NCI-H2107 treated with DMSO at 0.1 percent for 48 hours (cell line): ENCODE results near the gene UQCC5.
"Not testable (repeated sequence)": the region's sequence is repeated elsewhere in the genome, so short reads cannot be mapped to it uniquely, and the experiment has no call there.

ENCODE experiments used
- DNase-seq: peaks from one replicate; lab custom pipeline; 2025; ENCODE audit not compliant: unreplicated experiment; lab: John Stamatoyannopoulos, UW

UQCC5 gene

GRCh38 chr3:52521881-52522650, 14.3 kb upstream of the UQCC5 start:
- DNase-seq = no peak

- no peak for DNase-seq
These were observed 13.7 kb upstream of the UQCC5 start for GRCh38 chr3:52522651-52523251.

GRCh38 chr3:52523386-52524257, 12.8 kb upstream of the UQCC5 start:
- no peak for DNase-seq

GRCh38 chr3:52524258-52524751, 12.1 kb upstream of the UQCC5 start:
- DNase-seq = no peak

GRCh38 chr3:52524752-52525679, 11.4 kb upstream of the UQCC5 start:
- no peak for DNase-seq

GRCh38 chr3:52525680-52526561, 10.5 kb upstream of the UQCC5 start:
- DNase-seq = no peak

- not testable (repeated sequence) for DNase-seq
These were observed 9.8 kb upstream of the UQCC5 start for GRCh38 chr3:52526671-52527038.

- no peak for DNase-seq
These were observed 9.2 kb upstream of the UQCC5 start for GRCh38 chr3:52527039-52527731.

- no peak for DNase-seq
These were observed 8.4 kb upstream of the UQCC5 start for GRCh38 chr3:52527732-52528585.

- DNase-seq = no peak
These were observed 7.6 kb upstream of the UQCC5 start for GRCh38 chr3:52528586-52529375.

GRCh38 chr3:52529376-52530333, 6.8 kb upstream of the UQCC5 start:
- DNase-seq = no peak

GRCh38 chr3:52530918-52531826, 5.2 kb upstream of the UQCC5 start:
- no peak for DNase-seq

GRCh38 chr3:52531860-52532516, 4.4 kb upstream of the UQCC5 start:
- no peak for DNase-seq

- no peak for DNase-seq
These were observed 3.9 kb upstream of the UQCC5 start for GRCh38 chr3:52532517-52532837.
